ENCODE measurements around the gene RBBP7.

The RBBP7 gene

GRCh38 chrX:16825264-16826035, 44.7 kb downstream of the RBBP7 start:
- DNase-seq (ENCODE audit: low spot score): no peak

- no peak for DNase-seq (ENCODE audit: low spot score)
Observed at GRCh38 chrX:16822723-16823122, 47.4 kb downstream of the RBBP7 start.

- DNase-seq (ENCODE audit: low spot score): no peak
Observed at GRCh38 chrX:16819634-16820033, 50.5 kb downstream of the RBBP7 start.

GRCh38 chrX:16814597-16814996, 55.6 kb downstream of the RBBP7 start:
- no peak for DNase-seq (ENCODE audit: low spot score)

- DNase-seq (ENCODE audit: low spot score): no peak
Observed at GRCh38 chrX:16807976-16808542, 62.1 kb downstream of the RBBP7 start.

GRCh38 chrX:16807548-16807947, 62.6 kb downstream of the RBBP7 start:
- no peak for DNase-seq (ENCODE audit: low spot score)

GRCh38 chrX:16804923-16805464, 65.2 kb downstream of the RBBP7 start:
- DNase-seq (ENCODE audit: low spot score): no peak

GRCh38 chrX:16797841-16798240, 72.3 kb downstream of the RBBP7 start:
- no peak for DNase-seq (ENCODE audit: low spot score)

- no peak for DNase-seq (ENCODE audit: low spot score)
Observed at GRCh38 chrX:16797358-16797757, 72.8 kb downstream of the RBBP7 start.

- no peak for DNase-seq (ENCODE audit: low spot score)
Observed at GRCh38 chrX:16796298-16796697, 73.9 kb downstream of the RBBP7 start.
